Loucy (cell line): ENCODE data around the gene ARHGAP24.

Experiments used
- H2AFZ ChIP-seq: fragments of 200-600 bp; sonication (generic); 2 replicates; pipeline ENCODE4 v1.6.0; 2016; ENCODE audit warnings: antibody characterized with exemption, mild to moderate bottlenecking, low read length, moderate library complexity
- H3F3A ChIP-seq: fragments of 200-600 bp; 2 replicates; pipeline ENCODE4 v1.6.0; 2016; ENCODE audit warnings: antibody characterized with exemption, low read depth, mild to moderate bottlenecking
- H3K27me3 ChIP-seq: fragments of 200-600 bp; sonication (generic); 2 replicates; pipeline ENCODE4 v1.6.1; 2014; ENCODE audit warnings: low read length, mild to moderate bottlenecking; ENCODE audit not compliant: insufficient read depth, poor library complexity, severe bottlenecking
- H3K36me3 ChIP-seq: fragments of 200-600 bp; sonication (generic); 2 replicates; pipeline ENCODE4 v1.6.1; 2016; ENCODE audit warnings: low read length; ENCODE audit not compliant: insufficient read depth
- H3K4me1 ChIP-seq: fragments of 200-600 bp; sonication (generic); 2 replicates; pipeline ENCODE4 v1.5.1; 2014; ENCODE audit warnings: low read length, mild to moderate bottlenecking; ENCODE audit not compliant: insufficient read depth, poor library complexity, severe bottlenecking
- H3K4me2 ChIP-seq: fragments of 200-600 bp; sonication (generic); 2 replicates; pipeline ENCODE4 v1.6.0; 2014; ENCODE audit warnings: antibody characterized with exemption, low read length, low read depth, mild to moderate bottlenecking; ENCODE audit not compliant: poor library complexity, severe bottlenecking
- H3K4me3 ChIP-seq: fragments of 200-600 bp; sonication (generic); 2 replicates; pipeline ENCODE4 v1.5.1; 2014; ENCODE audit warnings: low read length, mild to moderate bottlenecking, mixed read lengths; ENCODE audit not compliant: poor library complexity, severe bottlenecking
- H3K79me2 ChIP-seq: fragments of 200-600 bp; sonication (generic); 2 replicates; pipeline ENCODE4 v1.6.1; 2014; ENCODE audit warnings: low read length; ENCODE audit not compliant: insufficient read depth
- H3K9ac ChIP-seq: fragments of 200-600 bp; sonication (generic); 2 replicates; pipeline ENCODE4 v1.6.0; 2014; ENCODE audit warnings: mild to moderate bottlenecking, low read depth, low read length, moderate library complexity; ENCODE audit not compliant: poor library complexity, severe bottlenecking
- H3K9me2 ChIP-seq: fragments of 200-600 bp; sonication (generic); replicated peaks from 2 replicates; pipeline ENCODE4 v1.6.1; 2016; ENCODE audit warnings: low read depth, low read length, mixed read lengths
- H3K9me3 ChIP-seq: fragments of 200-600 bp; sonication (generic); 2 replicates; pipeline ENCODE4 v1.6.1; 2014; ENCODE audit warnings: mild to moderate bottlenecking, antibody characterized with exemption, low read length, low read depth; ENCODE audit not compliant: insufficient read depth
- H4K20me1 ChIP-seq: fragments of 200-600 bp; sonication (generic); 2 replicates; pipeline ENCODE4 v1.6.0; 2014; ENCODE audit warnings: antibody characterized with exemption, low read length, mild to moderate bottlenecking; ENCODE audit not compliant: insufficient read depth, poor library complexity, severe bottlenecking
- CTCF ChIP-seq: fragments of 200-600 bp; sonication (generic); conservative IDR thresholded peaks from 2 replicates; pipeline ENCODE4 v1.5.1; 2014; ENCODE audit warnings: mild to moderate bottlenecking, antibody characterized with exemption, low read length
- EZH2phosphoT487 ChIP-seq: fragments of 200-600 bp; IDR thresholded peaks from 2 replicates; pipeline ENCODE4 v1.6.1; 2018; ENCODE audit warnings: antibody characterized with exemption, mild to moderate bottlenecking, moderate library complexity, borderline replicate concordance

ARHGAP24 gene

GRCh38 chr4:85676850-85677590 lies 202.1 kb downstream of the ARHGAP24 start:
- H3K4me2 ChIP-seq: no peak overlapping the region
- no peak overlapping the region for H3K4me3 ChIP-seq
- H3K79me2 ChIP-seq: no peaks in the 10 kb centered on the region
- no peaks in the 10 kb centered on the region for H3K4me1 ChIP-seq
- H3K9me3 ChIP-seq: no peaks in the 10 kb centered on the region
- H3K9me2 ChIP-seq: no peaks in the 10 kb centered on the region
- no peaks in the 10 kb centered on the region for H3F3A ChIP-seq
- no peak overlapping the region for H2AFZ ChIP-seq
- no peaks in the 10 kb centered on the region for H3K36me3 ChIP-seq
- TF ChIP-seq EZH2phosphoT487 (no peak), CTCF (no peak)
- H4K20me1 ChIP-seq: no peaks in the 10 kb centered on the region
- H3K27me3 ChIP-seq: no peaks in the 10 kb centered on the region
- no peak overlapping the region for H3K9ac ChIP-seq

GRCh38 chr4:85681221-85681657 lies 206.3 kb downstream of the ARHGAP24 start:
- TF ChIP-seq CTCF (no peak), EZH2phosphoT487 (no peak)
- H3K79me2 ChIP-seq: no peaks in the 10 kb centered on the region
- no peaks in the 10 kb centered on the region for H3K9me2 ChIP-seq
- H3K36me3 ChIP-seq: no peaks in the 10 kb centered on the region
- no peak overlapping the region for H2AFZ ChIP-seq
- no peaks in the 10 kb centered on the region for H3K27me3 ChIP-seq
- H3F3A ChIP-seq: no peaks in the 10 kb centered on the region
- no peaks in the 10 kb centered on the region for H3K4me1 ChIP-seq
- H3K9ac ChIP-seq: no peak overlapping the region
- H4K20me1 ChIP-seq: no peaks in the 10 kb centered on the region
- no peaks in the 10 kb centered on the region for H3K9me3 ChIP-seq
- no peak overlapping the region for H3K4me3 ChIP-seq
- H3K4me2 ChIP-seq: no peak overlapping the region

- no peak overlapping the region for H2AFZ ChIP-seq
- no peaks in the 10 kb centered on the region for H3K79me2 ChIP-seq
- TF ChIP-seq EZH2phosphoT487 (no peak), CTCF (no peak)
- no peak overlapping the region for H3K4me2 ChIP-seq
- H4K20me1 ChIP-seq: no peaks in the 10 kb centered on the region
- H3K4me1 ChIP-seq: no peaks in the 10 kb centered on the region
- no peaks in the 10 kb centered on the region for H3K9me3 ChIP-seq
- H3F3A ChIP-seq: no peaks in the 10 kb centered on the region
- H3K27me3 ChIP-seq: no peaks in the 10 kb centered on the region
- no peak overlapping the region for H3K4me3 ChIP-seq
- no peaks in the 10 kb centered on the region for H3K36me3 ChIP-seq
- H3K9me2 ChIP-seq: no peaks in the 10 kb centered on the region
- no peak overlapping the region for H3K9ac ChIP-seq
Measured at GRCh38 chr4:85681921-85682320, 207.0 kb downstream of the ARHGAP24 start.
